K562 (cell line): ENCODE data around the gene SLC38A1.

Source experiments
- BHLHE40 ChIP-seq: IDR thresholded peaks from 2 replicates; pipeline ENCODE4 v1.6.1; 2011; ENCODE audit warnings: low read length, improper control_type of control experiment
- BRD4 ChIP-seq: fragments of 200-600 bp; sonication (generic); IDR thresholded peaks from 2 replicates; pipeline ENCODE4 v1.6.1; 2017; ENCODE audit warnings: inconsistent platforms
- EHMT2 ChIP-seq: fragments of 450-650 bp; IDR thresholded peaks from 2 replicates; pipeline ENCODE4 v1.6.1; 2018; ENCODE audit warnings: antibody characterized with exemption
- HDAC6 ChIP-seq: IDR thresholded peaks from 2 replicates; pipeline ENCODE4 v1.6.1; 2012; ENCODE audit warnings: low read depth, mild to moderate bottlenecking, control low read depth, inconsistent platforms, low read length, moderate library complexity
- MYBL2 ChIP-seq, 2 experiments: fragments of 450-650 bp in 1 of 2; sonication (generic) in 1 of 2; formaldehyde crosslinking in 1 of 2; IDR thresholded peaks; 2 replicates each; pipeline versions ENCODE4 v1.6.1 to v1.8.1; 2017 to 2022; ENCODE audit warnings: borderline replicate concordance in 1 of 2, inconsistent platforms in 1 of 2, low read depth in 1 of 2, mild to moderate bottlenecking in 1 of 2, missing genetic modification reagents in 1 of 2, moderate library complexity in 1 of 2
- NFRKB ChIP-seq: fragments of 450-650 bp; IDR thresholded peaks from 2 replicates; pipeline ENCODE4 v1.6.1; 2016; ENCODE audit warnings: low read depth
- RFX5 ChIP-seq: IDR thresholded peaks from 2 replicates; pipeline ENCODE4 v1.6.1; 2011; ENCODE audit warnings: low read depth, mild to moderate bottlenecking, improper control_type of control experiment, low read length
- SMC3 ChIP-seq: conservative IDR thresholded peaks from 2 replicates; pipeline ENCODE4 v1.6.1; 2011; ENCODE audit warnings: low read depth, low read length, improper control_type of control experiment; ENCODE audit not compliant: insufficient read depth
- ZBTB17 ChIP-seq: fragments of 450-650 bp; formaldehyde crosslinking; IDR thresholded peaks from 2 replicates; pipeline ENCODE4 v1.4.0; 2020; ENCODE audit warnings: mild to moderate bottlenecking
- ZNF121 ChIP-seq: sonication (generic); formaldehyde crosslinking; conservative IDR thresholded peaks from 2 replicates; pipeline ENCODE4 v1.8.0; 2022; ENCODE audit warnings: missing genetic modification reagents
- ZNF696 ChIP-seq: fragments of 250-450 bp; sonication (Bioruptor Pico); conservative IDR thresholded peaks from 2 replicates; pipeline ENCODE4 v1.4.0; 2020; ENCODE audit warnings: mild to moderate bottlenecking, moderate library complexity
- TF ChIP-seq, protein P1 (sequence below), 3 experiments: IDR thresholded peaks in 2 of 3; conservative IDR thresholded peaks in 1 of 3; 2 replicates each; pipeline ENCODE4 v1.5.1; 2011 to 2012; ENCODE audit warnings: low read length in 3 of 3, mild to moderate bottlenecking in 3 of 3, control low read depth in 2 of 3, improper control_type of control experiment in 1 of 3, inconsistent platforms in 1 of 3, low read depth in 1 of 3, mixed read lengths in 1 of 3, moderate library complexity in 1 of 3; ENCODE audit not compliant: insufficient read depth in 2 of 3
- TF ChIP-seq, protein P2 (sequence below): sonication (generic); formaldehyde crosslinking; IDR thresholded peaks from 2 replicates; pipeline ENCODE4 v1.8.1; 2022; ENCODE audit warnings: missing genetic modification reagents

GRCh38 chr12:46260913-46261476 is 7.8 kb downstream of the SLC38A1 start:
- no peak for TF ChIP-seq ZBTB17
- TF ChIP-seq, protein P1, sequence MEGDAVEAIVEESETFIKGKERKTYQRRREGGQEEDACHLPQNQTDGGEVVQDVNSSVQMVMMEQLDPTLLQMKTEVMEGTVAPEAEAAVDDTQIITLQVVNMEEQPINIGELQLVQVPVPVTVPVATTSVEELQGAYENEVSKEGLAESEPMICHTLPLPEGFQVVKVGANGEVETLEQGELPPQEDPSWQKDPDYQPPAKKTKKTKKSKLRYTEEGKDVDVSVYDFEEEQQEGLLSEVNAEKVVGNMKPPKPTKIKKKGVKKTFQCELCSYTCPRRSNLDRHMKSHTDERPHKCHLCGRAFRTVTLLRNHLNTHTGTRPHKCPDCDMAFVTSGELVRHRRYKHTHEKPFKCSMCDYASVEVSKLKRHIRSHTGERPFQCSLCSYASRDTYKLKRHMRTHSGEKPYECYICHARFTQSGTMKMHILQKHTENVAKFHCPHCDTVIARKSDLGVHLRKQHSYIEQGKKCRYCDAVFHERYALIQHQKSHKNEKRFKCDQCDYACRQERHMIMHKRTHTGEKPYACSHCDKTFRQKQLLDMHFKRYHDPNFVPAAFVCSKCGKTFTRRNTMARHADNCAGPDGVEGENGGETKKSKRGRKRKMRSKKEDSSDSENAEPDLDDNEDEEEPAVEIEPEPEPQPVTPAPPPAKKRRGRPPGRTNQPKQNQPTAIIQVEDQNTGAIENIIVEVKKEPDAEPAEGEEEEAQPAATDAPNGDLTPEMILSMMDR (IDR thresholded peaks at IDR 0.05 in 2 of 3, conservative IDR thresholded peaks at IDR 0.05 in 1 of 3; ENCODE audit: insufficient read depth in 2 of 3, low read depth in 1 of 3, low read length in 3 of 3): no peak
- no peak for TF ChIP-seq BHLHE40
- no peak for TF ChIP-seq MYBL2 (IDR thresholded peaks at IDR 0.05; ENCODE audit: low read depth)
- TF ChIP-seq MYBL2 (CRISPR knock-in tag; IDR thresholded peaks at IDR 0.05; ENCODE audit: borderline replicate concordance): no peak
- no peak for TF ChIP-seq NFRKB
- no peak for TF ChIP-seq HDAC6
- no peak for TF ChIP-seq EHMT2
- no peak for TF ChIP-seq ZNF696 (CRISPR knock-in tag)
- no peak for TF ChIP-seq BRD4
- TF ChIP-seq, protein P2, sequence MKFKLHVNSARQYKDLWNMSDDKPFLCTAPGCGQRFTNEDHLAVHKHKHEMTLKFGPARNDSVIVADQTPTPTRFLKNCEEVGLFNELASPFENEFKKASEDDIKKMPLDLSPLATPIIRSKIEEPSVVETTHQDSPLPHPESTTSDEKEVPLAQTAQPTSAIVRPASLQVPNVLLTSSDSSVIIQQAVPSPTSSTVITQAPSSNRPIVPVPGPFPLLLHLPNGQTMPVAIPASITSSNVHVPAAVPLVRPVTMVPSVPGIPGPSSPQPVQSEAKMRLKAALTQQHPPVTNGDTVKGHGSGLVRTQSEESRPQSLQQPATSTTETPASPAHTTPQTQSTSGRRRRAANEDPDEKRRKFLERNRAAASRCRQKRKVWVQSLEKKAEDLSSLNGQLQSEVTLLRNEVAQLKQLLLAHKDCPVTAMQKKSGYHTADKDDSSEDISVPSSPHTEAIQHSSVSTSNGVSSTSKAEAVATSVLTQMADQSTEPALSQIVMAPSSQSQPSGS (CRISPR knock-in tag): no peak
- TF ChIP-seq SMC3: no peak
- TF ChIP-seq ZNF121 (CRISPR knock-in tag): no peak
- no peak for TF ChIP-seq RFX5
